H1 (cell line): ENCODE measurements around the gene MACC1. TPM values are rescaled to one million over a fixed set of nuclear protein-coding genes. Genes with fewer than 3 reads are reported as not detected.

Experiments
- BCL11A ChIP-seq, 2 experiments: IDR thresholded peaks; one replicate each; pipeline ENCODE4 v1.6.1; 2011; ENCODE audit warnings: low read depth in 2 of 2, low read length in 2 of 2, mild to moderate bottlenecking in 2 of 2
- CREB1 ChIP-seq: IDR thresholded peaks from 2 replicates; pipeline ENCODE4 v1.6.1; 2012; ENCODE audit warnings: inconsistent platforms
- FOSL1 ChIP-seq: IDR thresholded peaks from 2 replicates; pipeline ENCODE4 v1.6.1; 2011; ENCODE audit warnings: mild to moderate bottlenecking, low read depth, low read length, moderate library complexity; ENCODE audit not compliant: insufficient read depth
- KDM1A ChIP-seq: fragments of 200-600, 300-600 bp; sonication (generic); IDR thresholded peaks from 2 replicates; pipeline ENCODE4 v1.7.1; 2016; ENCODE audit warnings: mild to moderate bottlenecking, low read length, borderline replicate concordance
- PHF8 ChIP-seq: fragments of 200-600 bp; sonication (generic); conservative IDR thresholded peaks from 2 replicates; pipeline ENCODE4 v1.7.1; 2012; ENCODE audit warnings: low read depth, mild to moderate bottlenecking, inconsistent platforms, low read length, moderate library complexity
- SP2 ChIP-seq: IDR thresholded peaks from 2 replicates; pipeline ENCODE4 v1.6.1; 2012; ENCODE audit warnings: mild to moderate bottlenecking, low read length, inconsistent platforms
- polyA plus RNA-seq, 7 experiments: library from polyadenylated mRNA; depleted of rRNA in 3 of 7; stranded (reverse) in 5 of 7; unstranded in 2 of 7; fragments of >200 nt in 5 of 7; fragments of 200-250 nt in 2 of 7; gene quantifications; 1 replicate in 5 of 7; 2 replicates in 1 of 7; 4 replicates in 1 of 7; pipeline versions ENCODE4 v1.2.1 to v1.2.3, GENCODE V29; 2011 to 2013; ENCODE audit warnings: missing spikeins in 2 of 7, mixed read lengths in 2 of 7
- total RNA-seq: library from RNA; stranded (reverse); fragmentation: NEBNext Ultra II Directional; extraction: Animal tissue kit (Norgen Biotek cat#: 25700); gene quantifications from 2 replicates; pipeline ENCODE4 v1.2.1, GENCODE V29; 2021
- TF ChIP-seq, protein P1 (sequence below): fragments of 300-600 bp; sonication (generic); IDR thresholded peaks from 2 replicates; pipeline ENCODE4 v1.7.1; 2012; ENCODE audit warnings: low read length, moderate library complexity, mild to moderate bottlenecking, inconsistent platforms; ENCODE audit not compliant: insufficient replicate concordance
- TF ChIP-seq, protein P2 (sequence below), 3 experiments: IDR thresholded peaks; 1 replicate in 2 of 3; 2 replicates in 1 of 3; pipeline versions ENCODE4 v1.5.1 to v1.6.1; 2011; ENCODE audit warnings: low read length in 3 of 3, mild to moderate bottlenecking in 3 of 3, inconsistent platforms in 2 of 3, low read depth in 1 of 3, moderate library complexity in 1 of 3; ENCODE audit not compliant: insufficient read depth in 1 of 3; ENCODE audit errors: control extremely low read depth in 1 of 3

MACC1 gene
- total and polyA plus RNA-seq, 2 of the 8 experiments (the other 6 are each of a cell fraction or from before 2014, with no cell fraction given): 2.0 to 17.2 TPM

DNA sequence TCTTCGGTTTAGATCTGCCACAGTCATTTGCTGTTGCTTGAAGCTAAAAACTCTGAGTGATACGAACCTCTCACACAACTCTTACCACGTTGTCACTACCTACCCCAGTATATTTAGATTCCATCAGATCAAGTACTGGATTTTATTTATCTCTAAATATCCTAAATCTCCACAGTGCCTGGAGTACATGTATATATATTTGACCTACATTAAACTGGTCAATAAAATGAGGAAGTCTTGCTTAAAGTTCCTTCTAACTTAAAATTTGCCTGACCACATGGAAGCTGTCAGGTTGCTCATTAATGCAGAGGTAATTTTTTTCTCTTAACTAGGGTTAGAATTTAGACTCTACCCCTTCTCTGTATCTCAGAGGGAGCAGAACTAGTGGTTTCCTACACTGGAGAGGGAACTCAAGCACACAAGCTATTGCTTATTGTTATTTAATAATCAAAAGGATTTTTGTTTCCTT, 3.1 kb upstream of the MACC1 start (continued):
- TF ChIP-seq KDM1A (no peak), SP2 (no peak), FOSL1 (no peak), PHF8 (no peak), CREB1 (no peak), BCL11A (IDR thresholded peaks at IDR 0.05; ENCODE audit: low read depth in 2 of 2, low read length in 2 of 2) (no peak)
- TF ChIP-seq, protein P1, sequence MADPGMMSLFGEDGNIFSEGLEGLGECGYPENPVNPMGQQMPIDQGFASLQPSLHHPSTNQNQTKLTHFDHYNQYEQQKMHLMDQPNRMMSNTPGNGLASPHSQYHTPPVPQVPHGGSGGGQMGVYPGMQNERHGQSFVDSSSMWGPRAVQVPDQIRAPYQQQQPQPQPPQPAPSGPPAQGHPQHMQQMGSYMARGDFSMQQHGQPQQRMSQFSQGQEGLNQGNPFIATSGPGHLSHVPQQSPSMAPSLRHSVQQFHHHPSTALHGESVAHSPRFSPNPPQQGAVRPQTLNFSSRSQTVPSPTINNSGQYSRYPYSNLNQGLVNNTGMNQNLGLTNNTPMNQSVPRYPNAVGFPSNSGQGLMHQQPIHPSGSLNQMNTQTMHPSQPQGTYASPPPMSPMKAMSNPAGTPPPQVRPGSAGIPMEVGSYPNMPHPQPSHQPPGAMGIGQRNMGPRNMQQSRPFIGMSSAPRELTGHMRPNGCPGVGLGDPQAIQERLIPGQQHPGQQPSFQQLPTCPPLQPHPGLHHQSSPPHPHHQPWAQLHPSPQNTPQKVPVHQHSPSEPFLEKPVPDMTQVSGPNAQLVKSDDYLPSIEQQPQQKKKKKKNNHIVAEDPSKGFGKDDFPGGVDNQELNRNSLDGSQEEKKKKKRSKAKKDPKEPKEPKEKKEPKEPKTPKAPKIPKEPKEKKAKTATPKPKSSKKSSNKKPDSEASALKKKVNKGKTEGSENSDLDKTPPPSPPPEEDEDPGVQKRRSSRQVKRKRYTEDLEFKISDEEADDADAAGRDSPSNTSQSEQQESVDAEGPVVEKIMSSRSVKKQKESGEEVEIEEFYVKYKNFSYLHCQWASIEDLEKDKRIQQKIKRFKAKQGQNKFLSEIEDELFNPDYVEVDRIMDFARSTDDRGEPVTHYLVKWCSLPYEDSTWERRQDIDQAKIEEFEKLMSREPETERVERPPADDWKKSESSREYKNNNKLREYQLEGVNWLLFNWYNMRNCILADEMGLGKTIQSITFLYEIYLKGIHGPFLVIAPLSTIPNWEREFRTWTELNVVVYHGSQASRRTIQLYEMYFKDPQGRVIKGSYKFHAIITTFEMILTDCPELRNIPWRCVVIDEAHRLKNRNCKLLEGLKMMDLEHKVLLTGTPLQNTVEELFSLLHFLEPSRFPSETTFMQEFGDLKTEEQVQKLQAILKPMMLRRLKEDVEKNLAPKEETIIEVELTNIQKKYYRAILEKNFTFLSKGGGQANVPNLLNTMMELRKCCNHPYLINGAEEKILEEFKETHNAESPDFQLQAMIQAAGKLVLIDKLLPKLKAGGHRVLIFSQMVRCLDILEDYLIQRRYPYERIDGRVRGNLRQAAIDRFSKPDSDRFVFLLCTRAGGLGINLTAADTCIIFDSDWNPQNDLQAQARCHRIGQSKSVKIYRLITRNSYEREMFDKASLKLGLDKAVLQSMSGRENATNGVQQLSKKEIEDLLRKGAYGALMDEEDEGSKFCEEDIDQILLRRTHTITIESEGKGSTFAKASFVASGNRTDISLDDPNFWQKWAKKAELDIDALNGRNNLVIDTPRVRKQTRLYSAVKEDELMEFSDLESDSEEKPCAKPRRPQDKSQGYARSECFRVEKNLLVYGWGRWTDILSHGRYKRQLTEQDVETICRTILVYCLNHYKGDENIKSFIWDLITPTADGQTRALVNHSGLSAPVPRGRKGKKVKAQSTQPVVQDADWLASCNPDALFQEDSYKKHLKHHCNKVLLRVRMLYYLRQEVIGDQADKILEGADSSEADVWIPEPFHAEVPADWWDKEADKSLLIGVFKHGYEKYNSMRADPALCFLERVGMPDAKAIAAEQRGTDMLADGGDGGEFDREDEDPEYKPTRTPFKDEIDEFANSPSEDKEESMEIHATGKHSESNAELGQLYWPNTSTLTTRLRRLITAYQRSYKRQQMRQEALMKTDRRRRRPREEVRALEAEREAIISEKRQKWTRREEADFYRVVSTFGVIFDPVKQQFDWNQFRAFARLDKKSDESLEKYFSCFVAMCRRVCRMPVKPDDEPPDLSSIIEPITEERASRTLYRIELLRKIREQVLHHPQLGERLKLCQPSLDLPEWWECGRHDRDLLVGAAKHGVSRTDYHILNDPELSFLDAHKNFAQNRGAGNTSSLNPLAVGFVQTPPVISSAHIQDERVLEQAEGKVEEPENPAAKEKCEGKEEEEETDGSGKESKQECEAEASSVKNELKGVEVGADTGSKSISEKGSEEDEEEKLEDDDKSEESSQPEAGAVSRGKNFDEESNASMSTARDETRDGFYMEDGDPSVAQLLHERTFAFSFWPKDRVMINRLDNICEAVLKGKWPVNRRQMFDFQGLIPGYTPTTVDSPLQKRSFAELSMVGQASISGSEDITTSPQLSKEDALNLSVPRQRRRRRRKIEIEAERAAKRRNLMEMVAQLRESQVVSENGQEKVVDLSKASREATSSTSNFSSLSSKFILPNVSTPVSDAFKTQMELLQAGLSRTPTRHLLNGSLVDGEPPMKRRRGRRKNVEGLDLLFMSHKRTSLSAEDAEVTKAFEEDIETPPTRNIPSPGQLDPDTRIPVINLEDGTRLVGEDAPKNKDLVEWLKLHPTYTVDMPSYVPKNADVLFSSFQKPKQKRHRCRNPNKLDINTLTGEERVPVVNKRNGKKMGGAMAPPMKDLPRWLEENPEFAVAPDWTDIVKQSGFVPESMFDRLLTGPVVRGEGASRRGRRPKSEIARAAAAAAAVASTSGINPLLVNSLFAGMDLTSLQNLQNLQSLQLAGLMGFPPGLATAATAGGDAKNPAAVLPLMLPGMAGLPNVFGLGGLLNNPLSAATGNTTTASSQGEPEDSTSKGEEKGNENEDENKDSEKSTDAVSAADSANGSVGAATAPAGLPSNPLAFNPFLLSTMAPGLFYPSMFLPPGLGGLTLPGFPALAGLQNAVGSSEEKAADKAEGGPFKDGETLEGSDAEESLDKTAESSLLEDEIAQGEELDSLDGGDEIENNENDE: no peak
- TF ChIP-seq, protein P2, sequence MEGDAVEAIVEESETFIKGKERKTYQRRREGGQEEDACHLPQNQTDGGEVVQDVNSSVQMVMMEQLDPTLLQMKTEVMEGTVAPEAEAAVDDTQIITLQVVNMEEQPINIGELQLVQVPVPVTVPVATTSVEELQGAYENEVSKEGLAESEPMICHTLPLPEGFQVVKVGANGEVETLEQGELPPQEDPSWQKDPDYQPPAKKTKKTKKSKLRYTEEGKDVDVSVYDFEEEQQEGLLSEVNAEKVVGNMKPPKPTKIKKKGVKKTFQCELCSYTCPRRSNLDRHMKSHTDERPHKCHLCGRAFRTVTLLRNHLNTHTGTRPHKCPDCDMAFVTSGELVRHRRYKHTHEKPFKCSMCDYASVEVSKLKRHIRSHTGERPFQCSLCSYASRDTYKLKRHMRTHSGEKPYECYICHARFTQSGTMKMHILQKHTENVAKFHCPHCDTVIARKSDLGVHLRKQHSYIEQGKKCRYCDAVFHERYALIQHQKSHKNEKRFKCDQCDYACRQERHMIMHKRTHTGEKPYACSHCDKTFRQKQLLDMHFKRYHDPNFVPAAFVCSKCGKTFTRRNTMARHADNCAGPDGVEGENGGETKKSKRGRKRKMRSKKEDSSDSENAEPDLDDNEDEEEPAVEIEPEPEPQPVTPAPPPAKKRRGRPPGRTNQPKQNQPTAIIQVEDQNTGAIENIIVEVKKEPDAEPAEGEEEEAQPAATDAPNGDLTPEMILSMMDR (IDR thresholded peaks at IDR 0.05; ENCODE audit: control extremely low read depth in 1 of 3, insufficient read depth in 1 of 3, low read depth in 1 of 3, low read length in 3 of 3): no peak
- TF ChIP-seq, all 59 proteins: peak for 0
